ENCODE measurements around the gene ZNF845. TPM values are rescaled to one million over a fixed set of nuclear protein-coding genes. Genes with fewer than 3 reads are reported as not detected.
"Not testable (repeated sequence)": the region's sequence is repeated elsewhere in the genome, so short reads cannot be mapped to it uniquely, and the experiment has no call there.

The ZNF845 gene
- total RNA-seq, 1 donor from 2014 or later = 11.1 TPM

GRCh38 chr19:53355739-53356138 lies 22.2 kb downstream of the ZNF845 start:
- Histone ChIP-seq H3K27me3 (ENCODE audit: control insufficient read depth, insufficient read depth, low read length) (no peaks in the 10 kb centered on the region), H3K36me3 (ENCODE audit: control insufficient read depth, insufficient read depth, low read length) (peaks cover 3% of the 10 kb centered on the region), H3K4me3 (ENCODE audit: low read depth, low read length) (no peak overlapping the region)
- DNase-seq (ENCODE audit: low read depth) = no peak
- no peak for TF ChIP-seq CTCF (IDR thresholded peaks at IDR 0.05; ENCODE audit: insufficient read depth, low read length, severe bottlenecking)
- no peak for FAIRE-seq

GRCh38 chr19:53357821-53358581 lies 24.5 kb downstream of the ZNF845 start:
- H3K4me3 ChIP-seq (ENCODE audit: low read depth, low read length) = no peak overlapping the region
- no peak for DNase-seq (ENCODE audit: low read depth)
- no peak for FAIRE-seq
- no peaks in the 10 kb centered on the region for H3K27me3 ChIP-seq (ENCODE audit: control insufficient read depth, insufficient read depth, low read length)
- TF ChIP-seq CTCF (IDR thresholded peaks at IDR 0.05; ENCODE audit: insufficient read depth, low read length, severe bottlenecking) = no peak
- H3K36me3 ChIP-seq (ENCODE audit: control insufficient read depth, insufficient read depth, low read length) = no peaks in the 10 kb centered on the region

- not testable (repeated sequence) for H3K27me3 ChIP-seq (ENCODE audit: control insufficient read depth, insufficient read depth, low read length); H3K36me3 ChIP-seq (ENCODE audit: control insufficient read depth, insufficient read depth, low read length); H3K4me3 ChIP-seq (ENCODE audit: low read depth, low read length); FAIRE-seq; DNase-seq (ENCODE audit: low read depth)
These were observed 26.5 kb downstream of the ZNF845 start for GRCh38 chr19:53360056-53360455.

GRCh38 chr19:53365134-53365898 lies 31.8 kb downstream of the ZNF845 start, which contains the start of gene ZNF525:
ZNF525 (plus strand) TSS chr19:53365705; CDS start chr19:53372282, 6,577 bp downstream.
- H3K36me3 ChIP-seq (ENCODE audit: control insufficient read depth, insufficient read depth, low read length) = no peaks in the 10 kb centered on the region
- H3K4me3 ChIP-seq (ENCODE audit: low read depth, low read length) = peak within 1 kb of the TSS; percentile 80
- H3K27me3 ChIP-seq (ENCODE audit: control insufficient read depth, insufficient read depth, low read length) = no peaks in the 10 kb centered on the region
- peak; percentile 75 for DNase-seq (ENCODE audit: low read depth)
- TF ChIP-seq CTCF (IDR thresholded peaks at IDR 0.05; ENCODE audit: insufficient read depth, low read length, severe bottlenecking) = peak; percentile 30
- FAIRE-seq = no peak

GRCh38 chr19:53365899-53366493 lies 32.4 kb downstream of the ZNF845 start:
- H3K36me3 ChIP-seq (ENCODE audit: control insufficient read depth, insufficient read depth, low read length) = no peaks in the 10 kb centered on the region
- TF ChIP-seq CTCF (IDR thresholded peaks at IDR 0.05; ENCODE audit: insufficient read depth, low read length, severe bottlenecking) = no peak
- peak overlapping the region; percentile 80 for H3K4me3 ChIP-seq (ENCODE audit: low read depth, low read length)
- FAIRE-seq (no peak), DNase-seq (ENCODE audit: low read depth) (no peak)
- H3K27me3 ChIP-seq (ENCODE audit: control insufficient read depth, insufficient read depth, low read length) = no peaks in the 10 kb centered on the region

GRCh38 chr19:53372196-53372595 lies 38.6 kb downstream of the ZNF845 start:
- H3K36me3 ChIP-seq (ENCODE audit: control insufficient read depth, insufficient read depth, low read length) = peaks cover 10% of the 10 kb centered on the region
- H3K27me3 ChIP-seq (ENCODE audit: control insufficient read depth, insufficient read depth, low read length) = no peaks in the 10 kb centered on the region
- DNase-seq (ENCODE audit: low read depth) (no peak), FAIRE-seq (no peak)
- no peak overlapping the region for H3K4me3 ChIP-seq (ENCODE audit: low read depth, low read length)
- TF ChIP-seq CTCF (IDR thresholded peaks at IDR 0.05; ENCODE audit: insufficient read depth, low read length, severe bottlenecking) = no peak
